ENCODE measurements around the gene CAMK1D.

The CAMK1D gene

GRCh38 chr10:12774204-12774894 lies 425.0 kb downstream of the CAMK1D start:
- TF ChIP-seq, protein P1, sequence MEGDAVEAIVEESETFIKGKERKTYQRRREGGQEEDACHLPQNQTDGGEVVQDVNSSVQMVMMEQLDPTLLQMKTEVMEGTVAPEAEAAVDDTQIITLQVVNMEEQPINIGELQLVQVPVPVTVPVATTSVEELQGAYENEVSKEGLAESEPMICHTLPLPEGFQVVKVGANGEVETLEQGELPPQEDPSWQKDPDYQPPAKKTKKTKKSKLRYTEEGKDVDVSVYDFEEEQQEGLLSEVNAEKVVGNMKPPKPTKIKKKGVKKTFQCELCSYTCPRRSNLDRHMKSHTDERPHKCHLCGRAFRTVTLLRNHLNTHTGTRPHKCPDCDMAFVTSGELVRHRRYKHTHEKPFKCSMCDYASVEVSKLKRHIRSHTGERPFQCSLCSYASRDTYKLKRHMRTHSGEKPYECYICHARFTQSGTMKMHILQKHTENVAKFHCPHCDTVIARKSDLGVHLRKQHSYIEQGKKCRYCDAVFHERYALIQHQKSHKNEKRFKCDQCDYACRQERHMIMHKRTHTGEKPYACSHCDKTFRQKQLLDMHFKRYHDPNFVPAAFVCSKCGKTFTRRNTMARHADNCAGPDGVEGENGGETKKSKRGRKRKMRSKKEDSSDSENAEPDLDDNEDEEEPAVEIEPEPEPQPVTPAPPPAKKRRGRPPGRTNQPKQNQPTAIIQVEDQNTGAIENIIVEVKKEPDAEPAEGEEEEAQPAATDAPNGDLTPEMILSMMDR (conservative IDR thresholded peaks at IDR 0.05) = no peak
- H3K27ac ChIP-seq = no peak overlapping the region

DNA sequence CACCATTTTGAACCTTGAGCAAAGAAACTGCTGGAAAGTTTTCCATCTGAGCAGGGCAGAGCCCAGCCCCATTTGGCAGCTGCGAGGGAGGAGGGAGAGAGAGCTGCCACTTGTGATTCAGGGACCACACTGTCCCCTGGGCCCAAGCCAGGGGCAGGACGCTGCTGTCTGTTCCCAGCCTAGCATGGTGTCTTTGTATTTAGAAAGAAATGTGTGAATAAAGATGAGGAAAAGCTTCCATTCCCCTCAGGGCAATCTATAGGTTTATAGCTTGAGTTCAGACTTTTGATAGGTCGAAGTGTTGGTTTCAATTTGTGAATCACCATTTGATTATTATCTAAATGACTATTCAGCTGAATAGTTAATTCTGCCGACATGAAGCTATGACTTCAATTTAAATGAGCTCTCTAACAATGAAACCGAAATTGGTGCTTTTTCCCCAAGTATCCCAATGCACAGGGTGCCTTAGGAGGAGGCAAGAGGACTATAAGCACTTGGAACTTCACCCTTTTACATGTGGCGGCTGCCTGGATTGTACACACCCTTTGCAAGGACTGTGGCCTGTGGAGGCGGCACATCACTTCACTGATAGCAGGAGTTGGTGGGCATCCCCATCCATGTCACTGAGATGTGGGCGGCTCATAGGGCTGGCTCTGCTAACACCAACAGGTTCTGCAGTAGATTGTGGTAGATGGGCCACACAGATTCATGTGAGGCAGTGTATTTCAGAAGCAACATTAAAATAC lies 428.7 kb downstream of the CAMK1D start:
- no peak overlapping the region for H3K27ac ChIP-seq
- TF ChIP-seq, protein P1 (conservative IDR thresholded peaks at IDR 0.05) = no peak

DNA sequence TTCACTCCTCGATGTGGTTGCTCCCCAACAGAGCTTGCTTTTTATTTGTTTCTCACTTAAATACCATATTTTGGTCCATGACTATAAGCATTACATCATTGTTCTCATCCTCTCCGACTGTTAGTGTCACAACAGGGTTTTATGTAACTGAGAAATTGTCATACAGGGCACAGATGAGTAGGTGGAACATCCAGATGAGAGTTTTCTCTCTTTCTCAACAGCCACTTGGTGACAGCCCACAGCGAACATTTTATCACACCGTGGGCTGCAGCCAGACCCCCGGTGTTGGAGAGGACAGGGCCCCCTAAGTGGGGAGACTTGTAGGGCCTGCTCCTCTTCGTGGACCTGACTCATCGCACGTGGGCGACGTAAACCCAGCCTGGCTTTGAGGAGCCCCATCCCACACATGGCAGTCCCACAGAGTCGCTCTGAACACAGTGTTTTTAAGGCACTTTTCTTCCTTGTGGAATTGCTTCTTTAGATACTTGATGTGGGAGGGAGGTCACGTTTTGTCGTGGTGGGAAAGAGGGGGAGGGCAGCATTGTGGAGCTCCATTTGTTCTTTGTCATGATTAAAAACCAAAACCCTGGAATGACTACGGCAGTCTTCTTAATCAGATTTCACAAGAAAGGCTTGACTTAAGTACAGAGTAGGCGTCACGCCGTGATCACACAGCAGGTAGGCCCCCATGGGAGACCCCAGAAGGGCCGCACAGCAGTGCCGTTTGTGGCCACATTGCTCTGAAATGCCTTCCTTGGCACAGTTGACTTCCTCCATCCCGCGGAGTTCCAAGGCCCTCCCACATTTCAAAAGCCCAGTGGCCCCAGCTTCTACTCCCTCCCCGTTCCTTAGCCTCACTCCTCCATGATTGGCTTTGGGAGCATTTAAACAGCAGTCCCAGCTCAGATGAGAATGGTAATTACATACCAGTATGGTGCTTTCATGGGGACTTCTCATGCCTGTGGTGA lies 431.6 kb downstream of the CAMK1D start:
- TF ChIP-seq, protein P1 (conservative IDR thresholded peaks at IDR 0.05) = no peak

DNA sequence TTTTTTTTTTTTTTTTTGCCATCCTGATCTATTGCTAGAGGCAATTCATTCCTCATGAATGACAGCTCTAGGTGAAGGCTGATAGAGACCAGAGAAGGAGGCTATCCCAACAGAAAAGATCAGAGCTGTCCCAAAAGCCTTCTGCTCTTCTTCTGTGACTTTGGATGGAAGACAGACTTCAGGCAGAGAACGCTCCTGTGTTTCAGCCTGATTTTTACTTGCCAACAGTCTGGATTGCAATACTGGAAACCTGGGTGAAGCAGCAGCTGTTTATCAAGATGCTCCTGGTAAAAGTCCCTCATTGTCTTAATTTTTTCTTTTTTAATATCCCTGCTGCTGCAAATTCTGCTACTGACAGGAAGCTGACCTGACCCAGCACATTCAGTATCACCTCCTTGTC lies 432.6 kb downstream of the CAMK1D start:
- TF ChIP-seq, protein P1 (conservative IDR thresholded peaks at IDR 0.05) = no peak
- no peak overlapping the region for H3K27ac ChIP-seq

More for the DNA sequence above, 431.6 kb downstream of the CAMK1D start:
- no peak overlapping the region for H3K27ac ChIP-seq

DNA sequence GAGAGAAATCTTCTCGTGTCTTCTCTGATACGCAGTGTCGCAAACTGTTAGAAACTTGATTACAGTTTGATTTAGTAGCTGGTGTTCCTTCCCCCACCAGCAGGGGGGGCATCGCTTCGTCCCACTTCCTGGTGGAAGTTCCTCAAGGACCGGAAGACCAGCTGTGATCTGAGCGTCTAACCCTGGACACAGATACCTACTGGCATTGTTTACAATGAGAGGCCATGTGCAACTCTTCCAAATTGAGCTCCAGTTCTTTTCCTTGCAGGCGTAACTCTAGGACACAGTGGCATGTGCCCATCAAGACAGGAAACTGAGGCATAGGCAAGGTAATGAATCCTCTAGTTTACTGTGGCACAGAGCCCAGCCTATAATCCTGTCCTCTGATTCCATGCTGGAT lies 433.2 kb downstream of the CAMK1D start:
- no peak overlapping the region for H3K27ac ChIP-seq
- TF ChIP-seq, protein P1 (conservative IDR thresholded peaks at IDR 0.05) = peak; percentile 71

DNA sequence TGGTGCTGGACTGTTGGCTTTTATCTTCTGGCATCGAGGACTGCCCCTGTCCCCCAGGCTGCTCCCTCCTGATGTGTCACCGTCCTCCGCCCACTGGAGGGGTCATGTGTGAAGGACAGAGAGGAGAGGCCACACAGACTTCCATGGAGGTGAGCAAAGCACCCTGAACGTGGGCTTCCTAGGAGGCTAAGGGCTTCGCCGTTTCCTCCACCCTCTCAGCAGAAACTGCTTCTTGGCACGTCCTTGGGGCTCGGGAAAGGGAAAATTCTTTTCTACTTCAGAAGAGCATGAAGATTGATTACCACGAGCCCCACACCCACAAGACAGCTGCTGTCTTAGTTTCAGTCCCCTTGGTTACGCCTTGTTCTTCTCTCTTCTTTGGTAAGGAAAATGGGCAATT lies 433.9 kb downstream of the CAMK1D start:
- H3K27ac ChIP-seq = no peak overlapping the region
- TF ChIP-seq, protein P1 (conservative IDR thresholded peaks at IDR 0.05) = no peak

GRCh38 chr10:12784646-12785045 lies 435.3 kb downstream of the CAMK1D start:
- TF ChIP-seq, protein P1 (conservative IDR thresholded peaks at IDR 0.05) = no peak

More at GRCh38 chr10:12784646-12785045, 435.3 kb downstream of the CAMK1D start:
- peak overlapping the region; percentile 75 for H3K27ac ChIP-seq

All from VCaP (cell line).